ENCODE data around the gene MED22.

DNA sequence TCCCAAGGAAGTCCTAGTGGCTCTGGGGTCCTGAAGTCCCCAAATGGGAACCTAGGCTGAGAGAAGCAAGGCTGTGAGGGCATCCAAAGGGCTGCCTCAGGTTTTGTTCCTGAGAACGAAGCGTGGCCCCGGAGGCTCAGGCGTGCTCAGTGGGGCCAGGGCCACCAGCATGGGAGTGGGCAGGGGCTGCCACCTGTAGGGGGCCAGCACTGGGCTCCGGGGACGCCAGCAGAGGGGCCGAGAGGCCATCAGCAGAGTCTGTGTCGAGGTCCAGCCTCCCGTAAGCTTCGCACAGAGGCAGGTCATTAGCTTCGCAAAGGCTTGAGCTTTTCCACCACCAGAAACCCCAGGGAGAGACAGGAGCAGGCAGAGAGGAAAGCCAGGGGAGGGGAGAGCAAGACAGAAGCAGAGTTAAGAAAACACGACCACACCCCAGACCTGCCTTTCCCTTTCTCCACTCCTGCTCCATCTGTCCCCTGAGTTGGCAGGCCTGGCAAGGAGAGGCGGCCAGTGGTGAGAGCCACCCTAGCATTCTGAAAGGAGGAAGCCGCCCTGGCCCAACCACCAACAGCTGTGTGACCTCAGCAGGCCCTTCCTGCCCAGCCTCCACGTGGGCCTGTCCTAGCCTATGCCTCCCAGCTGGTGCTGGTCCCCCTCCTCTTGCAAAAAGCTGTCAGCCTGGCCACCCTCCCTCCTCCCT lies 6.4 kb downstream of the MED22 start:
- TF ChIP-seq EZH2 (IDR thresholded peaks at IDR 0.05) (no peak), POLR2A (IDR thresholded peaks at IDR 0.05; ENCODE audit: borderline replicate concordance, extremely low read depth, insufficient read depth, insufficient read length) (no peak), SIN3A (IDR thresholded peaks at IDR 0.05; ENCODE audit: low read depth) (no peak)
